GM19438 (cell line): Measurements from ENCODE around the gene TBC1D2B.
A peak's percentile ranks its signal among the peaks of the same experiment; 100 is the strongest.

Experiments
- ATAC-seq: cut with Tn5 transposase; IDR thresholded peaks from one replicate; pipeline ENCODE4 v1.9.1; 2021; ENCODE audit warnings: low read depth; ENCODE audit not compliant: unreplicated experiment

The TBC1D2B gene

GRCh38 chr15:78037779-78038305, 39.7 kb downstream of the TBC1D2B start:
- no peak for ATAC-seq

- ATAC-seq = no peak
Measured at GRCh38 chr15:78037328-78037727, 40.2 kb downstream of the TBC1D2B start.

GRCh38 chr15:78035861-78036476, 41.5 kb downstream of the TBC1D2B start:
- ATAC-seq = no peak

- ATAC-seq = no peak
Measured at GRCh38 chr15:78035321-78035751, 42.2 kb downstream of the TBC1D2B start.

GRCh38 chr15:78034495-78035191, 42.9 kb downstream of the TBC1D2B start:
- ATAC-seq = peak; percentile 61

- ATAC-seq = no peak
Measured at GRCh38 chr15:78033864-78034263, 43.6 kb downstream of the TBC1D2B start.

GRCh38 chr15:78032671-78033070, 44.8 kb downstream of the TBC1D2B start:
- no peak for ATAC-seq

GRCh38 chr15:78024883-78025282, 52.6 kb downstream of the TBC1D2B start:
- no peak for ATAC-seq

GRCh38 chr15:78024519-78024870, 53.0 kb downstream of the TBC1D2B start:
- ATAC-seq = no peak

- ATAC-seq = no peak
Measured at GRCh38 chr15:78023865-78024518, 53.5 kb downstream of the TBC1D2B start.

- ATAC-seq = no peak
Measured at GRCh38 chr15:78023081-78023665, 54.3 kb downstream of the TBC1D2B start.

- ATAC-seq = no peak
Measured at GRCh38 chr15:78021761-78022160, 55.8 kb downstream of the TBC1D2B start.

GRCh38 chr15:78020007-78020406, 57.5 kb downstream of the TBC1D2B start:
- no peak for ATAC-seq

GRCh38 chr15:78018946-78019644, 58.4 kb downstream of the TBC1D2B start:
- no peak for ATAC-seq

- ATAC-seq = no peak
Measured at GRCh38 chr15:78018445-78018844, 59.1 kb downstream of the TBC1D2B start.

- no peak for ATAC-seq
Measured at GRCh38 chr15:78016860-78017259, 60.7 kb downstream of the TBC1D2B start.

GRCh38 chr15:78012643-78013077, 64.9 kb downstream of the TBC1D2B start:
- no peak for ATAC-seq

- ATAC-seq = no peak
Measured at GRCh38 chr15:78010067-78010466, 67.4 kb downstream of the TBC1D2B start.

GRCh38 chr15:78007964-78008886, 69.3 kb downstream of the TBC1D2B start:
- no peak for ATAC-seq
